ENCODE data around the gene WTAP. TPM values are rescaled to one million over a fixed set of nuclear protein-coding genes. Genes with fewer than 3 reads are reported as not detected.
"Not testable (repeated sequence)": the region's sequence is repeated elsewhere in the genome, so short reads cannot be mapped to it uniquely, and the experiment has no call there.

Gene WTAP
- total RNA-seq = 49.4 TPM
- long read RNA-seq, transcript WTAP-202 (8 exons, 3,656 nt) = minor isoform, 8 of 46 reads
- long read RNA-seq, transcript WTAP-201 (6 exons, 1,622 nt) = major isoform, 15 of 46 reads
- long read RNA-seq, transcript WTAP-206 (8 exons, 2,109 nt) = minor isoform, 8 of 46 reads
- long read RNA-seq, partial matches to known transcripts = 10 of 46 reads
- long read RNA-seq, other reads (novel, unspliced or antisense) = 4 of 46 reads

- peak; percentile 98 for DNase-seq (ENCODE audit: low spot score)
- intact Hi-C loops (cut with DNase I) = loop anchor here (2.0 to 10.0 kb wide), 4 partner anchors 34 to 238 kb away; partner anchors contain the start of genes IGF2R, SOD2 and TCP1
These were observed at the start of gene WTAP for GRCh38 chr6:159726918-159727716. Gene WTAP, plus strand, starts transcription at chr6:159727506. Its CDS starts 8,760 bp downstream, at chr6:159736266.

GRCh38 chr6:159677506-159678165 is 49.7 kb upstream of the WTAP start:
- intact Hi-C loops (cut with DNase I) = no loop called here
- DNase-seq (ENCODE audit: low spot score) = no peak

GRCh38 chr6:159678574-159678973 is 48.7 kb upstream of the WTAP start:
- DNase-seq (ENCODE audit: low spot score) = no peak
- intact Hi-C loops (cut with DNase I) = no loop called here

GRCh38 chr6:159679091-159680077 is 47.9 kb upstream of the WTAP start:
- intact Hi-C loops (cut with DNase I) = no loop called here

GRCh38 chr6:159680104-159680503 is 47.2 kb upstream of the WTAP start:
- intact Hi-C loops (cut with DNase I) = no loop called here
- DNase-seq (ENCODE audit: low spot score) = no peak

More at GRCh38 chr6:159679091-159680077, 47.9 kb upstream of the WTAP start:
- DNase-seq (ENCODE audit: low spot score) = no peak

GRCh38 chr6:159681191-159681880 is 46.0 kb upstream of the WTAP start:
- intact Hi-C loops (cut with DNase I) = no loop called here
- no peak for DNase-seq (ENCODE audit: low spot score)

GRCh38 chr6:159682295-159682694 is 45.0 kb upstream of the WTAP start:
- no peak for DNase-seq (ENCODE audit: low spot score)
- intact Hi-C loops (cut with DNase I) = no loop called here

- intact Hi-C loops (cut with DNase I) = no loop called here
- DNase-seq (ENCODE audit: low spot score) = no peak
These were observed 44.5 kb upstream of the WTAP start for GRCh38 chr6:159682810-159683209.

GRCh38 chr6:159684013-159684304 is 43.3 kb upstream of the WTAP start:
- intact Hi-C loops (cut with DNase I) = no loop called here
- DNase-seq (ENCODE audit: low spot score) = no peak

GRCh38 chr6:159686040-159686439 is 41.3 kb upstream of the WTAP start:
- intact Hi-C loops (cut with DNase I) = no loop called here

GRCh38 chr6:159686703-159687102 is 40.6 kb upstream of the WTAP start:
- no peak for DNase-seq (ENCODE audit: low spot score)
- intact Hi-C loops (cut with DNase I) = no loop called here

More at GRCh38 chr6:159686040-159686439, 41.3 kb upstream of the WTAP start:
- no peak for DNase-seq (ENCODE audit: low spot score)

GRCh38 chr6:159687341-159687740 is 40.0 kb upstream of the WTAP start:
- DNase-seq (ENCODE audit: low spot score) = no peak
- intact Hi-C loops (cut with DNase I) = no loop called here

- no peak for DNase-seq (ENCODE audit: low spot score)
- intact Hi-C loops (cut with DNase I) = no loop called here
These were observed 38.9 kb upstream of the WTAP start for GRCh38 chr6:159688266-159688905.

GRCh38 chr6:159689001-159689400 is 38.3 kb upstream of the WTAP start:
- DNase-seq (ENCODE audit: low spot score) = no peak
- intact Hi-C loops (cut with DNase I) = no loop called here

GRCh38 chr6:159690135-159690534 is 37.2 kb upstream of the WTAP start:
- DNase-seq (ENCODE audit: low spot score); intact Hi-C loops (cut with DNase I): not testable (repeated sequence)

GRCh38 chr6:159691133-159691962 is 36.0 kb upstream of the WTAP start:
- intact Hi-C loops (cut with DNase I) = no loop called here
- no peak for DNase-seq (ENCODE audit: low spot score)

GRCh38 chr6:159691963-159692287 is 35.4 kb upstream of the WTAP start:
- DNase-seq (ENCODE audit: low spot score) = no peak
- intact Hi-C loops (cut with DNase I) = loop anchor here (2.0 kb wide), 1 partner anchor 35 kb away; the partner anchor contains the start of gene WTAP

Data from cardiac septum (tissue), 1 donor.